Measurements from ENCODE around the gene PRKG1.
"Not testable (repeated sequence)": the region's sequence is repeated elsewhere in the genome, so short reads cannot be mapped to it uniquely, and the experiment has no call there.

PRKG1 gene

DNA sequence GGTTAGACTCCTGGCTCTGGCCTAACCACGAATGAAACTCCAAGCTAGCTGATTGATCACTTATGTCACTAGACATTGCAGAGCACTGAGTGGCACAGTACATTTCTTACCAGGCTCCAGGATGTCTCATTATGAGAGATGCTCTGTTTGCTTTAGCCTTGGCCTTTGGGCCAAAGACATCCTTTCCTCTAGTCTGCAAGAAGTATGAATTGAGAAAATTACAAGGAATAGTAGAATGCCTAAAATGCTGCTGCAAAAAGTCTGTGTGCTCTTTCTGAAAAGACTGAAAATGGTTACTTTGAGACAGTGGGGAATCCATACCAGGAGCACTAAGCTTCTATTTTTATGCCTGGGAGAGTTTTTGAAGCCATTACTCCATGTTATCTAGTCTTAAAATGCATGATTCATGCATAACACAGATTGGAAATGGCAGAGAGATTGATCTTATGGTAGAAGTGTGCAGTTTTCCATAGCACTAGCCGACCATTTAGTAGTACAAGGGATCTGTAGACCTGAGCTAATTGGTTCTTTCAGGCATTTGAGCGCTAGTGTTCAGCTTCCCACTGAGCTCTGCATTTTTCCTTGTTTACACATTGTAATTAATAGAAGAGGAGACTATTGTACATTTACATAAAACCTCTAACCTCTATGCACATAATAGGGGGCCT lies 303.8 kb downstream of the PRKG1 start:
- no peak for DNase-seq (ENCODE audit: low spot score)

DNA sequence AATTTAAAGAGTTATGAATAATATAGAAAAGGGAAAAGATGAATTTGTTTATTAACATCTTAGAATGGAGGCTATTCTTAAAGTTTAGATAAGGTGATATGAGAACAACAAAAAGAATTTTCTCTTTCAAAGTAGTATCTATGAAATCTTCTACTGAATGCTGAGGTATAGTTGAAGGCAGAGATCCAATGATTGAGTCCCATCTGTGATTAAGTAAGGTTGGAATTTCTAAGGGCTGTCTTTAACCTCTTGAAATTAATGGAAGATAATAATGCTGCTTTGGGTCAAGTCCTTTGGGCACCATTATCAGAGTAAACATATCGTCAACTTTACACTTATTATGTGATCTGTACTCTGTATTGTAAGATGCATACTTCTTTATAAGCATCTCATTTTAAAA lies 307.9 kb downstream of the PRKG1 start:
- no peak for DNase-seq (ENCODE audit: low spot score)

DNA sequence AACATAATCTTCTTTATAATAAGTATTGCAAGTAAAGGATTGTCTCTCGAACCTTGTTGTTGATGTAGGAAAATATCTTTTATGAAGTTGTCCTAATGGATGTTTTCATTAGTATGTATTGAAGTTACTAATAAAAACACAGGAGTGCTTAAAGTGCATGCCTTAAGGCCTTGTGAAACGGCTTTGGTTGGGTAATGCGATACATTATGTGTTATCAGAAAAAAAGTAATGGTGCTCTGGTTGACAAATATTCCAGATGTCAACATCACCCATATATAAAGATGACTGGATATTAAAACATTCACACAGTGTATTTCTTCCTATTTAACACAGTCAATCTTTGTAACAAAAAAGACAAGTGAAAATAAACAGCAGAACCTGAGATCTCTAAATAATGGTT lies 310.7 kb downstream of the PRKG1 start:
- DNase-seq (ENCODE audit: low spot score): no peak

DNA sequence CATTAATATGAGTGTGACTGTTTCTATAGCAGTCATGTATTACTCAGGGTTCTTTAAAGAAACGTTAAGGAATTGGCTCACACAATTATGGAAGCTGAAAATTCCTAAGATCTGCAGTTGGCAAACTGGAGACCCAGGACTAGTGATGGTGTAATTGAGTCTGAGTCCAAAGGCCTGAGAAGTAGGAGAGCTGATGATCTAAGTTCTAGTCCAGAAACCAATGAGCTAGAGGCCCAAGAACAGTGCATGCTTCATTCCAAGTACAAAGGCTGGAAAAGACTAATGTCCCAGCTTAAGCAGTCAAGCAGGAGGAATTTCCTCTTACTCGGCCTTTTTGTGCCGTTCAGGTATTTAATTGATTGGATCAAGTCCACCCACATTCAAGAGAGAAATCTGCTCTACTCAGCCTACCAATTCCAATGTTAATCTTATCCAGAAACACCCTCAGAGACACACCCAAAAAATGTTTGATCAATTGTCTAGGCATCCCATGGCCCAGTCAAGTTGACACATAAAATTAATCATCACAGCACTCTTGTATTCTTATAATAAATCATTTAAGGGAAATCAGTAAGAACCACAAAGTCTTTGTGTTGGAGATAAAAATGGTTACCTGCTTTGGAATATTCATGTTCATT lies 312.1 kb downstream of the PRKG1 start:
- DNase-seq (ENCODE audit: low spot score): no peak

DNA sequence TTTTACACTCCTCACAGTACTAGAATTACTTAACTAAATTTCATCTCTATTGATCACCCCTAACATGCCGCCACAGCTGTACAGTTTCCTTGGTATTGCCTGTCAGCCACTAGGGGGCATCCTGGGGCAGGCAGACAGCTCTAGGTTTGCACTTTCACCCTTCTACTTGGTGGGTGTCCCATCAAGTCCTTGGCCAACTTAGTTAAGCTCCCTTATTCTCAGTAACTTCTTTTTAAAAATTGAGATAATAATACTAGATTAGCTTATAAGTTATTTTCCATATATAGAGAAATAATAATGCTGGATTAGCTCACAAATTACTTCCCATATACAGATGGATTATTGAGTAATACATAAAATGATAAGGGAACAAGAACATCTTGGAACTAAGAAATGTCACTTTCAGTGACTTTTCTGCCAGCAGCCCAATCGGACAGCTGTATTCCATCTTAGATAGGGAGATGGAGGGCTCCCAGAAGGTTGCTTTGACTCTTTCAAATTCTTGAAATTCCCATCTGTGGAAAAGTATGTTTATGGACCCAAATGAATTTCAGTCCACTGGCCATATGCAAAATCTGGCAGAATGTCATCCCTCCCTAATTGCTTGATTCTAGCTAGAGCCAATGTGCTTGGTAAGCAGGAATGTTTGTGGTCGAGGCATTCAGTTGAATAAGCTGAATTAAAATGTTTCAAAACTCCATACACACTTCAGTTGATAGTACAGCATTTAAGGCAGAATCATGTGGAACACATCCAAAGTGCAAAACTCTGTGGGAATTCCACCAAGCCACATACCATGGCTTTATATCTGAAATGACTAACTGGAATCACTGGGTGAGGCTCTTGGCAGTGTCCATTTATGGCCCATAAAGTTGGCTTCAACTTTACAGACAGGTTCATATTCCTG lies 315.4 kb downstream of the PRKG1 start:
- DNase-seq (ENCODE audit: low spot score): no peak

DNA sequence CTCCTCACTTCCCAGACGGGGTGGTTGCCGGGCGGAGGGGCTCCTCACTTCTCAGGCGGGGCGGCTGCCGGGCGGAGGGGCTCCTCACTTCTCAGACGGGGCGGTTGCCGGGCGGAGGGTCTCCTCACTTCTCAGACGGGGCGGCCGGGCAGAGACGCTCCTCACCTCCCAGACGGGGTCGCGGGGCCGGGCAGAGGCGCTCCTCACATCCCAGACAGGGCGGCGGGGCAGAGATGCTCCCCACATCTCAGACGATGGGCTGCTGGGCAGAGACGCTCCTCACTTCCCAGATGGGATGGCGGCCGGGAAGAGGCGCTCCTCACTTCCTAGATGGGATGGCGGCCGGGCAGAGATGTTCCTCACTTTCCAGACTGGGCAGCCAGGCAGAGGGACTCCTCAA lies 318.7 kb downstream of the PRKG1 start:
- not testable (repeated sequence) for DNase-seq (ENCODE audit: low spot score)

DNA sequence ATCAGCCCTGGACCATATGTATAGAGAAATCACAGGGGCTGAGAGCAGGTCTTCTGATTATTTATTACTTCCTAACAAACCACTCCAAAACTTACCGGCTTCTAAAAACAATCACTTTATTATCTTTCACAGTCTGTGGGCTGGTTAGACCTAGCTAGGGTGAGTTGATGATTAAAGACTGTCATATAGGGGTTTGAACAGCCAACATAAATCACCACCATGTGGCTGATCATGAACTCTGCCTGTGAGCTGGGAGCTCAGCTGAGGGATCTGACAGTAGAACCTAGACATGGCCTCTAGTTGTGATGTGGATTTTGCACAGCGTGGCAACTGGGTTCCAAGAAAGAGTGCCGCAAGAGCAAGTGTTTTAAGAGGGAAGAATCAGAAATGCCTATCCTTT lies 319.8 kb downstream of the PRKG1 start:
- DNase-seq (ENCODE audit: low spot score): no peak

DNA sequence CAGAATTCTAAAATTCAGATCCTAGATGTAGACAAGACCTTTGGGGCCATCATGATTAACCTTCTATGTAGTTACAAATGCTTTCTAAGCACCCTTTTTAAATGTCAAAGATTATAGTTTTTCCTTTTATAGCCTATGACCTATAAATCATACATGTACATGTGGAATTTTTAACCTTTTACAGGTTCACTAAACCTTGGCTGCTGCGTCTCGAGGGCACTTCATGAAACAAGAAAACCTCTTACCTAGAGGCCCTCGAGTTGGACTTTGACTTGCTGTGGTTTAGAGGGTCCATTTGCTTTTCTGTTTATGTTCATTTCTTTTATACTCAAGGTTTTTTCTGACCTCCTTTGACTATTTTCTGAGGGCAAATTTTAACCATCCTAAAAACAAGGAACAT lies 323.0 kb downstream of the PRKG1 start:
- DNase-seq (ENCODE audit: low spot score): no peak

DNA sequence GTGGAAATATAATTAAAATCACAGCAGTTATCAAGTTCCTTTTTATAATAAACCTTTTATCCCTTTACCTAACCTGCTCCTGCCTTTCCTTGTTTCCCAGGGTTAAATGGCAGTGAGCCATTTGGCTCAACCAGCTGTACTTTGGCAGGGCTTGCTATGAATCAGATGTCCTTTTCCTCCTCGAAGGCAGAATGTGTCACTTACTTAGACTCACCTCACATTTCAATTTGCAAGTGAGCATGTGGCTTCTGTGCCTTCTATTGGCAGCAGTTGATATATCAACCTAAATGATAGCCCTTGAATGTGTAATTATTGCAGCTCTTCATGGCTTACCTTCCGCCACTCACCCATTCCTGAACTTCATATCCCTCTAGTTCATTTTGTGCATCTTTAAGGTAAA lies 323.4 kb downstream of the PRKG1 start:
- no peak for DNase-seq (ENCODE audit: low spot score)

DNA sequence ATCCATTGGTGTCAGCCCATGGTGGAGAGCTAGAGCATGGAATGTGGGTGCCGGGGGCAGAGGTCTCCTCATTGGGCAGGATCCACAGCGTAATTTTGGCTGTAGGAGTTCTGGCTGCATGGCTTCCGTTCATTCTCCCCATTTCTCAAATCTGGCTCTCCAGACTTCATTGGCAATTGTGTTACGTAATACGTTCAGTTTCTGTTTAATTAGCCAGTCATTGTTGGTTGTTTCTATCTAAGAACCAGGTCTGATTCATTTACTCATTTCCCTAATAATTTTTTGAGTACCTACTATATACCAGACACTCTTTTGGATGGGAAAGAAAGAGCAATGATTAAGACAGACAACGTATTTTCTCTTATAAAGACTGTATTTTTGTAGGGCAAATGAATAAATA lies 325.6 kb downstream of the PRKG1 start:
- no peak for DNase-seq (ENCODE audit: low spot score)

DNA sequence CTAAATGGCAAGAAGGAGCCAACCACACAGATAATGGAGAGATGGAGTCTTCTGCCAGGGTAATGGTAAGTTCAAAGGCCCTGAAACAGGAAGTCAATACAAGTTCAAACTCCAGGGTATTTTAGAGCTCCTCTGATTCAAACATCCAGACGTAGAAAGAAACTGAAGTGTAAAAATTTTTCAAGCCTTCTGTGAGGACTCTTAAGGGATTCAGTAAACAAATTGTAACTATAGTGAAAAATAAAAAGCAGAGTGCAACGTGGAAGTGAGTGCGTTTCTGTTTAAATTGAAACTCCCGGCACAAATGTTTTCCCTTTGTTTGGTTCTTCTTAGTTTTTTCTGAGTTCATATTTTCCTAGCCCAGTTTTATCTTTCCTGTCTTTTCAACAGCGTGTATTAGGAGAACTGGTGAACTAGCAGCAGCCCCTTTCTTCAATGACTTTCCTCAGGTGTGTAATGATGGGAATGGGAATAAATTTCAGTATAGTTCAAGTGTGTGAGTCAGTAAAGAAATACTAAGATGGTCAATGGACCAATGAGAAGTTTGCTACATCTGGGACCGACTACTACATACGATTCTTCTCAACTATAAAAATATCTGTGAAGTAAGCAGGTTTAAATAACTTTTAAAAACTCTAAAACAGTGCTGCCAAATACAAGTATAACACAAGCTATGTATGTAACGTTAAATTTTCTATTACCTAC lies 326.3 kb downstream of the PRKG1 start:
- DNase-seq (ENCODE audit: low spot score): no peak

DNA sequence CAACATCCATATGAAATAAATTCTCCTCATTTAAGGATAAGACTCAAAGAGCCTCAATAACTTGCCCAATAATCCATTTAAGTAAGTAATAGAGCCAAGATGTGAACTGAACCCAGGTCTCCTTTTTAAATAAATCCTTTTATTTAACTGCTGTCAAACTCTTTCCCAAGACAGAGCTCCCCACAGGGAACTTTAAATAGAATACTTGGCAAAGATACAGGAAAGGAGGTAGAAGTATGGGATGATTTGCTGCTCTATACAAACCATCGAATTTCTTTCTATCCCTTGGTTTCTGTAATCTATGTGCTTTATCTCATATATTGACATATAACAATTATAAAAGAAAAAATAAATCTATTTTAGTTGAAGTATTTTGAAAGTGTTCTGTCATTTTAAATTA lies 329.2 kb downstream of the PRKG1 start:
- no peak for DNase-seq (ENCODE audit: low spot score)

DNA sequence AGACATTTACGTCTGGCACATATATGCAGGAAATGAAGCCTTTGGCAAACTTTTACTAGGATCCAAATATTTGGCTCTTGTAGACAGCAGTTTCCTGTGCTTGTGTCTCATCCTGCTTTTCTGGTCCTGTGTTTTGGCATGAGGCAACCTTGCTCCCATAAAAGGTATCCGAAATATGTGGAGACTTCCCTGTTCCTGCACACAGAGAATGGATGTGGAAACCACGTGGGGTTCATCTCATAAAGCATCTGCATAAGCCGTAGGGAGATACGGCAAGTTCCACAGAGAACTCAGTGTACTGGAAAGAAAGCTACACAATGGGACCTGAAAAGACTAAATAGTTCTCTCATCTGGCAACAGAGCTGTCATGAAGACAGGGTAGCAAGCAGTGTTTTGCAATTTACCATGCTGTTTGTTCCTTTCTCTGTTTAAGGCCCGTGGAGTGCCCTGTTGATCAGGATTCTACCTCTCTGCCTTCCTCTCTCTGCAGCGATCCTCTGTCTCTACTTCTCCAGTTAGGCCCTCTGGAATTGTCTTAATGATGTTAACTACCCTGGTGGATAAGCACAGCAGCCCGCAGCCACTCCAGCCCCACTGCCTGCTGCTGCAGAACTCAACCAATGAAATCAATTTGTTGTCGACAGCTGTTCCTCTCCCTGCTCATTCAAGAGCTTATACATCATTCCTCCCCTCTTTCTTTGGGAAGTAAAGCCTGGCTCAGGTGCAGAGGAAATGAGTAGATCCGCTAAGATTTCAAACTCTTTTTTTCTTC lies 331.5 kb downstream of the PRKG1 start:
- DNase-seq (ENCODE audit: low spot score): no peak

DNA sequence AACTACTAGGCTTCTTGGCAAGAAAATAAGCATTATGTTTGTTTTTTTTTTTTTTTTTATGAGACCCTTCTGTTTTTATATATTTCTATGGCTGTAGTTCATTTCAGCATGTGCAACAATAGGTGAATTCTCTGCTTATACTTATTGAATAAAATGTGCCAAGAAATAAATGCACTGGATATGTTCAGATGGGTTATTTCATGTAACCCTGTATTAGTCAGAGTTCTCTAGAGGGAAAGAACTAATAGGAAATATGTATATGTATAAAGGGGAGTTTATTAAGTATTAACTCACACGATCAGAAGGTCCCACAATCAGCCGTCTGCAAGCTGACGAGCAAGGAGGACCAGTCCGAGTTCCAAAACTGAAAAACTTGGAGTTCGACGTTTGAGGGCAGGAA lies 332.3 kb downstream of the PRKG1 start:
- DNase-seq (ENCODE audit: low spot score): no peak

DNA sequence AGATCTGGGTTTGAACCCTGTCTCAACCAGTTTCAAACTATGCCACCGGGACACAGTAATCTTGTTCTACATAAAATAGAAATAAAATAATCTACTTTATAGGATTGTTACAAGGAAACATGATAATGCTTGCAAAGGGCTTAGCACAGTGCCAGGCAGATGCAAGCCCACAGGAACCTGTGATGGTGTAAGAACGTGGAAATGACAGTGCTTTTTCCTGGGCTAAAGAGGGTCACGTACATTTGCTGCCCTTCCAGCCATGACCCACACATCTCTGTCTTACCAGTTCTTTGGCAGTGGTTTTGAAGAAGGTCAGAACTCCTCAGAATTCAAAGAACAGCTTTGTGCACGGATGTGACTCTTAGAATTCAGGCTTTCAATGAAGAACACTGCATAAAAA lies 342.2 kb downstream of the PRKG1 start:
- no peak for DNase-seq (ENCODE audit: low spot score)

DNA sequence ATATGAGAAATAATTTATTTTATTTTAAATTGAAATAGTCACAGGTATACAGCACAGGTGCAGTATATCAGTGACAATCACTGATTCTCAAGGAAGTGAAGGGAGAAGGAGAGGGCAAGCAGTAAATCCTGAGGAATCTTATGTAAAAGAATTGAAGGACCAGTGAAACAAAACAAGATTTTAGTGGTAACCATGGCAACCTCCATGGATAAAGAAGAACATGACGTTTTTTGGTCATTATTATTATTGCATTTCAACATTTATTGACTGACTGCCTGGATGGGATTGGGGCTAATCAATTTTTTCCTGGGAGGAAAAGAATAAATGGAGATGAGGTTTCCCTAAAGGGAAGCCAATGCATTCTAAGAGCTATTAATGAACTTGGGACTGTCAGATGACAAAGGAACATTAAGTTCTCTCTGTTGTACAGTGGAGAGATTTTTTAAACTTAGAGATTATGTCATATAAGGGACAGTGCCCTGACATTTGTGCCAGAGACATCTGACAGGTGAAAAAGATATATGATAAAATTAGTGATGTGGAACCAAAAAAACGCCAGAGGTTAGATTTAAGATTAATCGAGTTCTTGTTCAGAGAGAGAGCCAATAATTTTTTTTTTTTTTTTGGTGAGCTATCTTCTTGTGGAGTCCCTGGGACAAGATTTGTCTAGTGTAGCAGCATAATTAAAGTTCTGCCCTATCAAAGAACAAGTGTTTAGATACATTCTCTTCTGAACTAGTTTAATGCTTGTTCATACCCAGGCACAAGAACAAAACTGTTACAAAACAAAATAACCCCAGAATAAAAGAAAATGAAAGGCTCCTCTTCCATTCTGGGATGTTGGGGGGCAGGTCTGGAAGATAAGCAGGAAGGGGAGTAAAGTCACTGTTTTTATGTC lies 345.2 kb downstream of the PRKG1 start:
- no peak for DNase-seq (ENCODE audit: low spot score)

DNA sequence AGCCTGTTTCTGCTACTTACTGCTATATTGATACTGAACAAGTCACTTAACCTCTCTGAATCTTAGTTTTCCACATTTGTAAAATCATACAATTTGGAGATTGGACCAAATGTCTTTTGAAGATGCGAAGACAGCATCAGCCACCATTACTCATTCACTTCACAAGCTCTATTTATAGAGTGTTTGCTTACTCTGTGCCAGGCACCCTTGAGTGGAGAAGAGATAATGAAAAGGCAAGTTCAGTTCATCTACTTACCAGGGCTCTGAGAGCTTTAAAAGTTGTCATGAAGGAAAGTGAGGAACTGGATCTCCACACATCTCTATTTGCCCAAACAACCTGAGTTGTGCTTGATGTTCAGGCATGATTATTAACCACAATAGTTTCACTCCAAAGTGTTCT lies 347.6 kb downstream of the PRKG1 start:
- DNase-seq (ENCODE audit: low spot score): no peak

DNA sequence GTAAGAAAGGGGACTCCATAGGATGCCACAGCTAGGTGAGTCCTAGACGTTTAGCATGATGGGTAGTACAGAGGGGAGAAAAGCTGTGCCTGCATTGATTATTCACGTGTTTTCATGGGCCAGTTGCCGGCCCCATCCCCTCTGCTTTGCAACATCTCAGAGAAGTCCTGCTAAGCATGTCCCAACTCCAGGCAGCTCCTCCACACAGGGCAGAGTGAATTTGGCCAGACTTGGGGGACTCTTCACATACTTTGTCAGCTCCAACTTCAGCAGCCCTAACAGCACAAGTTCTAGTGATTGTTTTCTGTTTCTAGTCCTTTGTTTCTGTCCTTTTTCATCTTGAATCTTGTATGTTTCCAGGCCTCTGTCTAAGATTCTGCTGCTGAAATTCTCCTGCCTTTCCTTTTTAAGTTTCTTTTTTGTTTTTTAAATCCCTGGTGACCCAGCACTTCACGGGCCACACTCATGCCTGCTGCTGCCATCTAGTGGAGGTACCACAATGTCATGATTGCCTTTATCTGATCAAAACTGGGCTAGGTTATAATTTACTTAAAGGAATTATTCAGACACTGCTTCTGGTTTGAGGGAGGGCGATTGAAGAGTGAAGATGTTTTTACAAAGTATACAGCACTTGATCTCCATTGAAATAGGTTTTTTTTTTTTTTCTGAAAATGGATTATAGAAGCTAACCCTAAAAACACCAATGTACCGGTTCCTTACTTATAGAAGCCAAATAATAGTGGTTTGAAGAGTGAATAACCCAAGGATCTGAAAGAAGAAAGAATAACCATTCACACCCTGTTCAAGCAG lies 348.2 kb downstream of the PRKG1 start:
- peak; percentile 45 for DNase-seq (ENCODE audit: low spot score)

DNA sequence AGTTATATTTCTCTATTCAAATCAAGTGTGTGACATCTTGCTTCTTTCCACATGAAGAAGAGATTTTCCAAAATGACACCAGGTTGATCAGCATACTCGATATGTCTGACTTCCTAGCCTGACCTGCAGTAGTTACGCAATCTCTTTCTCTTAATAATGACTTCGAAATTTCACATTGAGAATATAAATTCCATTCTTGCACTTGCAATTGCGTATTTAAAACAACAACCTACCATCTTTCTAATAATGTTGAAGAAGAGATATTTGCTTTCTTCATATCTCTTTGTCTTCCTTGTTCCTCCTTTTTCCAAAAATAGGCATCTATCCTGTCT lies 348.8 kb downstream of the PRKG1 start:
- DNase-seq (ENCODE audit: low spot score): no peak

DNA sequence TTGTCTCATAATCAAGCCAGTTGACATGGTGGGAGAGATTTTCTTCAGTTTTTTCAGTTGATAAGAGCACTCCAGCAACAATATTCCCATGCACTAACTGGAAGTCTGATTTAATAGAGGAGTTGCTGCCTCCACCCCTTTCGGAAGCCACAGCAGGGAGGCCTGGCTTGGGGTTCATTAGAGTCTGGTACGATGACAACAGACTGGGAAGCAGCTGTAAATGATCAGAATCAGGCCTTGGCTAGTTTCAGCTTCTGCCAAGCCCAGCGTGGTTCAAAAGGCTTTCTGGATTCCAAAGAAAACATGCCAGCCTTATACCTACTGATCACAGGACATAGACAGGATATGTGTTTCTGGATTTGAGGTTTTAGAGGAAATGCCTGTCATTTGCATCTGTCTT lies 351.1 kb downstream of the PRKG1 start:
- no peak for DNase-seq (ENCODE audit: low spot score)

Measured in COLO829 (cell line).